GM12875 (cell line): ENCODE results near the gene MFN1.

ENCODE experiments used
- H3K4me3 ChIP-seq: one replicate; pipeline ENCODE4 v1.5.1; 2011; ENCODE audit warnings: low read depth, low read length, control low read depth
- TF ChIP-seq, protein P1 (sequence below): IDR thresholded peaks from 2 replicates; pipeline ENCODE4 v1.5.1; 2011; ENCODE audit warnings: low read depth, mild to moderate bottlenecking, control low read depth, inconsistent platforms, low read length, moderate library complexity, borderline replicate concordance; ENCODE audit not compliant: insufficient read depth

MFN1 gene

DNA sequence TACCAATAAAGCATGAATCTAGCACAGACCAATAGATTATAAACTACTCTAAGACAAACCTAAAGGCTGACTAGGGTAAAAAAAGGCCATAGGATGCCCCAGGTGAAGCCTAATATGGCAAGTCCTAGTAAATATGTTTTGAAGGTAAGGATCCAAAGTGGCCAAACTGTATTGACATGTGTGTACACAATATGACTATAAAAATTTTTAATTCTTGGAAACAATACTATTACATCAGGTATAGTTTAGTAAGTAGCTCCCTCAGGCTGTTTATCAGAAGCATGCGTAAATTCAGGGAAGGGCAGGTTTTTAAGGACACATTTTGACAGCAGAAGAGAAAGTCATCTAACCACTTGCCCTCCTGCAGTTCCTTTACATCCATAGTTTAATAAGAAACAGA is 84.9 kb downstream of the MFN1 start:
- TF ChIP-seq, protein P1, sequence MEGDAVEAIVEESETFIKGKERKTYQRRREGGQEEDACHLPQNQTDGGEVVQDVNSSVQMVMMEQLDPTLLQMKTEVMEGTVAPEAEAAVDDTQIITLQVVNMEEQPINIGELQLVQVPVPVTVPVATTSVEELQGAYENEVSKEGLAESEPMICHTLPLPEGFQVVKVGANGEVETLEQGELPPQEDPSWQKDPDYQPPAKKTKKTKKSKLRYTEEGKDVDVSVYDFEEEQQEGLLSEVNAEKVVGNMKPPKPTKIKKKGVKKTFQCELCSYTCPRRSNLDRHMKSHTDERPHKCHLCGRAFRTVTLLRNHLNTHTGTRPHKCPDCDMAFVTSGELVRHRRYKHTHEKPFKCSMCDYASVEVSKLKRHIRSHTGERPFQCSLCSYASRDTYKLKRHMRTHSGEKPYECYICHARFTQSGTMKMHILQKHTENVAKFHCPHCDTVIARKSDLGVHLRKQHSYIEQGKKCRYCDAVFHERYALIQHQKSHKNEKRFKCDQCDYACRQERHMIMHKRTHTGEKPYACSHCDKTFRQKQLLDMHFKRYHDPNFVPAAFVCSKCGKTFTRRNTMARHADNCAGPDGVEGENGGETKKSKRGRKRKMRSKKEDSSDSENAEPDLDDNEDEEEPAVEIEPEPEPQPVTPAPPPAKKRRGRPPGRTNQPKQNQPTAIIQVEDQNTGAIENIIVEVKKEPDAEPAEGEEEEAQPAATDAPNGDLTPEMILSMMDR = no peak
- no peak overlapping the region for H3K4me3 ChIP-seq

DNA sequence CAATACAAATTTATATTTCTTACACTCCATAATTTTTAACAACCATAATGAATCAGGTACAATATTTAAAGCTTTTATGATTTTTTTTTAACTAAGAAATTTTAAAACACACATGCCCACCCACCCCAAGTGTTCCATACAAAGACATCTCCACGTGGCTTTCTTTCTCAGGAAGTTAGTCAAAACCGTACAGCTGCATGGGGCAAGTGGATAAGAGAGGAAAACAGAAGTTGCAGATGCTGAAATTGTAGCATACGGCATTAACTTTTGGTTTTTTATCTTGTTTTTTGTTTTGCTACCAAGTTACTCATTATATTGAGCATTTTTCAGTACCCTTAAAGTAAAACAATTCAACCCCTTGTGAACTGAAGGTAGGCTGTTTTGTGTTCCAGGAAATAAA is 89.0 kb downstream of the MFN1 start:
- TF ChIP-seq, protein P1 = no peak
- no peak overlapping the region for H3K4me3 ChIP-seq

DNA sequence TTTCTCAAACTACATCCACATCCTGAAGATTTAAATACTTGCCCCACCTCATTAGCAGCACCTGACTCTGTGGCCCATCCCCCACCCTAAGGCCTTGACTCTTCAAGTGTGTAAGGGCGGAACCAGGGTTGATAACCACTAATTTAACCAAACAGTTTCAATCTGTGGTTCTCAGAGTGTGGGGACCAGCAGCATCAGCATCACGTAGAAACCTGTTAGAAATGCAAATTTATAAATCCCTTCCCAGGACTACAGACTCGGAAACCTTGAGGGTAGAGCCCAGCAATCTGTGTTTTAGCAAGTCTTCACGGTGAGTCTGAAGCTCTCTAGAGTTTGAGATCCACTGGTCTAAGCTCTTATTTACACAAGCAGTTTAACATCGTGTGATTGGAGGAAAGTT is 91.3 kb downstream of the MFN1 start:
- TF ChIP-seq, protein P1 = no peak
- no peak overlapping the region for H3K4me3 ChIP-seq
